Neural cell (in vitro differentiated cells): Measurements from ENCODE around the gene SPIN1. TPM values are rescaled to one million over a fixed set of nuclear protein-coding genes. Genes with fewer than 3 reads are reported as not detected.
"Not testable (repeated sequence)": the region's sequence is repeated elsewhere in the genome, so short reads cannot be mapped to it uniquely, and the experiment has no call there.

Experiments used
- H2AFZ ChIP-seq: fragments of 200-600, 300-800 bp; sonication (generic), shearing (Covaris generic); 2 replicates; pipeline ENCODE4 v1.6.0; 2014; ENCODE audit warnings: low read depth, mild to moderate bottlenecking, antibody characterized with exemption, low read length, moderate library complexity
- H3F3A ChIP-seq: fragments of 200-600 bp; shearing (Covaris generic); 2 replicates; pipeline ENCODE4 v1.6.1; 2016; ENCODE audit warnings: mild to moderate bottlenecking, moderate library complexity, mixed read lengths, antibody characterized with exemption, low read length; ENCODE audit not compliant: insufficient read depth, poor library complexity, severe bottlenecking
- H3K27ac ChIP-seq: fragments of 200-600, 300-800 bp; sonication (generic), shearing (Covaris generic); 2 replicates; pipeline ENCODE4 v1.5.1; 2014; ENCODE audit warnings: mild to moderate bottlenecking, low read length, moderate library complexity
- H3K27me3 ChIP-seq: fragments of 300-800, 200-600 bp; sonication (generic), shearing (Covaris generic); 2 replicates; pipeline ENCODE4 v1.6.0; 2014; ENCODE audit warnings: mild to moderate bottlenecking, low read depth, low read length, moderate library complexity; ENCODE audit not compliant: insufficient read depth
- H3K36me3 ChIP-seq: fragments of 300-800, 200-600 bp; sonication (generic), shearing (Covaris generic); 2 replicates; pipeline ENCODE4 v1.5.1; 2014; ENCODE audit warnings: mild to moderate bottlenecking, antibody characterized with exemption, low read length, moderate library complexity; ENCODE audit not compliant: insufficient read depth
- H3K4me2 ChIP-seq: fragments of 300-800, 200-600 bp; sonication (generic), shearing (Covaris generic); 2 replicates; pipeline ENCODE4 v1.6.0; 2014; ENCODE audit warnings: mild to moderate bottlenecking, low read length
- H3K4me3 ChIP-seq: fragments of 300-800, 200-600 bp; sonication (generic), shearing (Covaris generic); 2 replicates; pipeline ENCODE4 v1.5.1; 2014; ENCODE audit warnings: mild to moderate bottlenecking, low read length, moderate library complexity
- H3K79me2 ChIP-seq: fragments of 200-600 bp; shearing (Covaris generic); replicated peaks from 2 replicates; pipeline ENCODE4 v1.6.0; 2014; ENCODE audit warnings: mild to moderate bottlenecking, low read length, moderate library complexity; ENCODE audit not compliant: insufficient read depth
- H3K9ac ChIP-seq: fragments of 300-800, 200-600 bp; sonication (generic), shearing (Covaris generic); 2 replicates; pipeline ENCODE4 v1.6.1; 2016; ENCODE audit warnings: mild to moderate bottlenecking, low read length, mixed read lengths
- H3K9me2 ChIP-seq: fragments of 200-600 bp; shearing (Covaris generic); 2 replicates; pipeline ENCODE4 v1.6.1; 2016; ENCODE audit warnings: mild to moderate bottlenecking, low read length, mixed read lengths; ENCODE audit not compliant: insufficient read depth
- H3K9me3 ChIP-seq: fragments of 200-600, 300-800 bp; sonication (generic), shearing (Covaris generic); 2 replicates; pipeline ENCODE4 v1.6.1; 2016; ENCODE audit warnings: mild to moderate bottlenecking, mixed run types, low read length, moderate library complexity, mixed read lengths
- H4K20me1 ChIP-seq: fragments of 200-600 bp; shearing (Covaris generic); 2 replicates; pipeline ENCODE4 v1.6.1; 2016; ENCODE audit warnings: mild to moderate bottlenecking, mixed run types; ENCODE audit not compliant: insufficient read depth
- EP300 ChIP-seq: fragments of 450-650 bp; conservative IDR thresholded peaks from 2 replicates; pipeline ENCODE4 v1.6.1; 2014; ENCODE audit warnings: antibody characterized with exemption, mild to moderate bottlenecking, moderate library complexity; ENCODE audit not compliant: poor library complexity, severe bottlenecking
- EZH2 ChIP-seq: fragments of 200-600, 300-800 bp; shearing (Covaris generic), sonication (generic); IDR thresholded peaks from 2 replicates; pipeline ENCODE4 v1.6.1; 2014; ENCODE audit warnings: antibody characterized with exemption, low read length, borderline replicate concordance, mild to moderate bottlenecking; ENCODE audit not compliant: insufficient read depth, poor library complexity, severe bottlenecking
- MXI1 ChIP-seq: fragments of 450-650 bp; conservative IDR thresholded peaks from 2 replicates; pipeline ENCODE4 v1.6.1; 2014; ENCODE audit warnings: antibody characterized with exemption, mild to moderate bottlenecking; ENCODE audit not compliant: poor library complexity, severe bottlenecking
- POLR2AphosphoS5 ChIP-seq: IDR thresholded peaks from 2 replicates; pipeline ENCODE4 v1.6.1; 2012
- RAD21 ChIP-seq: fragments of 450-650 bp; conservative IDR thresholded peaks from 2 replicates; pipeline ENCODE4 v1.6.1; 2014; ENCODE audit warnings: antibody characterized with exemption, mild to moderate bottlenecking, moderate library complexity
- REST ChIP-seq: IDR thresholded peaks from 2 replicates; pipeline ENCODE4 v1.6.1; 2012; ENCODE audit warnings: borderline replicate concordance
- SMC3 ChIP-seq: fragments of 450-650 bp; conservative IDR thresholded peaks from 2 replicates; pipeline ENCODE4 v1.6.1; 2014; ENCODE audit warnings: antibody characterized with exemption, mild to moderate bottlenecking, moderate library complexity; ENCODE audit not compliant: poor library complexity
- TAF1 ChIP-seq: IDR thresholded peaks from 2 replicates; pipeline ENCODE4 v1.6.1; 2012; ENCODE audit warnings: low read depth
- polyA plus RNA-seq: library from polyadenylated mRNA; depleted of rRNA; stranded (reverse); fragments of >200 nt; gene quantifications from 2 replicates; pipeline ENCODE4 v1.2.3, GENCODE V29; 2014
- TF ChIP-seq, protein P1 (sequence below): fragments of 450-650 bp; IDR thresholded peaks from 2 replicates; pipeline ENCODE4 v1.5.1; 2014; ENCODE audit warnings: antibody characterized with exemption, mild to moderate bottlenecking, moderate library complexity; ENCODE audit not compliant: poor library complexity, severe bottlenecking

Gene SPIN1
- polyA plus RNA-seq, 1 donor from 2014 or later: 282 TPM

DNA sequence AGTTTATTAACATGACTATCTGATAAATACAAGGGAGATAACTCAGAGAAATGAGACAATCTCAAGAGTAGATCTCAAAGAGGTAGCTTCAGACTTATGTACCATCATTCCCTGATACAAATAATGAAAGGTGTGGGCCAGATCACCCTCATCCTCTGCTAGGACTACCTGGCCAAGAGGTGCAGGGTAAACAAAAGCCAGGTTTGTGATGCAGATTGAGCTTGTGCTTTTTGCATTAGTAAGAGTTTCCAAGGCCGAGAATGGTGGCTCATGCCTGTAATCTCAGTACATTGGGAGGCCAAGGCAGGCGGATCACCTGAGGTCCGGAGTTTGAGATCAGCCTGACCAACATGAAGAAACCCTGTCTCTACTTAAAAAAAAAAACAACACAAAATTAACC lies 8.9 kb upstream of the SPIN1 start:
- Histone ChIP-seq H3K9me2 (no peaks in the 10 kb centered on the region), H3K9ac (no peak overlapping the region), H3K4me2 (no peak overlapping the region), H3K27ac (no peak overlapping the region), H4K20me1 (no peaks in the 10 kb centered on the region), H3F3A (no peaks in the 10 kb centered on the region), H3K36me3 (no peaks in the 10 kb centered on the region), H3K9me3 (no peaks in the 10 kb centered on the region), H2AFZ (no peak overlapping the region), H3K4me3 (no peak overlapping the region), H3K79me2 (no peaks in the 10 kb centered on the region), H3K27me3 (no peaks in the 10 kb centered on the region)
- no peak for TF ChIP-seq MXI1
- TF ChIP-seq REST: no peak

- H3K27ac ChIP-seq: no peak overlapping the region
- H3K9me2 ChIP-seq: no peaks in the 10 kb centered on the region
- no peak overlapping the region for H2AFZ ChIP-seq
- H3F3A ChIP-seq: no peaks in the 10 kb centered on the region
- H3K36me3 ChIP-seq: no peaks in the 10 kb centered on the region
- H3K27me3 ChIP-seq: no peaks in the 10 kb centered on the region
- no peaks in the 10 kb centered on the region for H3K79me2 ChIP-seq
- no peak overlapping the region for H3K4me2 ChIP-seq
- no peaks in the 10 kb centered on the region for H4K20me1 ChIP-seq
- TF ChIP-seq TAF1 (no peak), EZH2 (no peak), SMC3 (no peak), RAD21 (no peak), REST (no peak), POLR2AphosphoS5 (no peak), MXI1 (no peak), EP300 (no peak)
- TF ChIP-seq, protein P1, sequence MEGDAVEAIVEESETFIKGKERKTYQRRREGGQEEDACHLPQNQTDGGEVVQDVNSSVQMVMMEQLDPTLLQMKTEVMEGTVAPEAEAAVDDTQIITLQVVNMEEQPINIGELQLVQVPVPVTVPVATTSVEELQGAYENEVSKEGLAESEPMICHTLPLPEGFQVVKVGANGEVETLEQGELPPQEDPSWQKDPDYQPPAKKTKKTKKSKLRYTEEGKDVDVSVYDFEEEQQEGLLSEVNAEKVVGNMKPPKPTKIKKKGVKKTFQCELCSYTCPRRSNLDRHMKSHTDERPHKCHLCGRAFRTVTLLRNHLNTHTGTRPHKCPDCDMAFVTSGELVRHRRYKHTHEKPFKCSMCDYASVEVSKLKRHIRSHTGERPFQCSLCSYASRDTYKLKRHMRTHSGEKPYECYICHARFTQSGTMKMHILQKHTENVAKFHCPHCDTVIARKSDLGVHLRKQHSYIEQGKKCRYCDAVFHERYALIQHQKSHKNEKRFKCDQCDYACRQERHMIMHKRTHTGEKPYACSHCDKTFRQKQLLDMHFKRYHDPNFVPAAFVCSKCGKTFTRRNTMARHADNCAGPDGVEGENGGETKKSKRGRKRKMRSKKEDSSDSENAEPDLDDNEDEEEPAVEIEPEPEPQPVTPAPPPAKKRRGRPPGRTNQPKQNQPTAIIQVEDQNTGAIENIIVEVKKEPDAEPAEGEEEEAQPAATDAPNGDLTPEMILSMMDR: no peak
- H3K9ac ChIP-seq: no peak overlapping the region
- no peak overlapping the region for H3K4me3 ChIP-seq
- no peaks in the 10 kb centered on the region for H3K9me3 ChIP-seq
Observed at GRCh38 chr9:88380118-88380517, 8.1 kb upstream of the SPIN1 start.

DNA sequence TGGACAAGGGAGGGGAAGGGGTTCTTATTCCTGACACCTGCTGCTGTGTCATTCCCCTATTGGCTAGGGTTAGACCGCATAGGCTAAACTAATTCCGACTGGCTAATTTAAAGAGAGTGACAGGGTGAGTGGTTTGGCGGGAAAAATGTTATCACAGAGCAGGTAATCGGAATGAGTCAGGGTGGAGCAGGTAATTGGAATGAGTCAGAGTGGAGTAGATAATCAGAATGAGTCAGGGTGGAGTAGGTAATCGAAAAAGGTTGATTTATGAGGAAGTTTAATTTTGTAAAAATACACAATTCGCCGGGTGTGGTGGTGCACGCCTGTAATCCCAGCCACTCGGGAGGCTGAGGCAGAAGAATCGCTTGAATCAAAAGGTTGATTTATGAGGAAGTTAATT lies 6.9 kb upstream of the SPIN1 start:
- H3K27me3 ChIP-seq, H3K9ac ChIP-seq: not testable (repeated sequence)

More for the DNA sequence above, 6.9 kb upstream of the SPIN1 start:
- H2AFZ ChIP-seq, H3K79me2 ChIP-seq, H4K20me1 ChIP-seq, H3K9me2 ChIP-seq, H3F3A ChIP-seq, H3K9me3 ChIP-seq, H3K4me3 ChIP-seq, H3K4me2 ChIP-seq, H3K27ac ChIP-seq, H3K36me3 ChIP-seq: not testable (repeated sequence)
